Activated CD8-positive, alpha-beta memory T cell treated with anti-CD3 and anti-CD28 coated beads, Interleukin-2, amount 50 U/mL, for 1 hour (primary cell): ENCODE results near the gene ZSCAN10.

Experiments used
- DNase-seq: peaks from one replicate; pipeline ENCODE4 v3.0.0-alpha.2; 2020; ENCODE audit errors: extremely low read depth

Gene ZSCAN10

DNA sequence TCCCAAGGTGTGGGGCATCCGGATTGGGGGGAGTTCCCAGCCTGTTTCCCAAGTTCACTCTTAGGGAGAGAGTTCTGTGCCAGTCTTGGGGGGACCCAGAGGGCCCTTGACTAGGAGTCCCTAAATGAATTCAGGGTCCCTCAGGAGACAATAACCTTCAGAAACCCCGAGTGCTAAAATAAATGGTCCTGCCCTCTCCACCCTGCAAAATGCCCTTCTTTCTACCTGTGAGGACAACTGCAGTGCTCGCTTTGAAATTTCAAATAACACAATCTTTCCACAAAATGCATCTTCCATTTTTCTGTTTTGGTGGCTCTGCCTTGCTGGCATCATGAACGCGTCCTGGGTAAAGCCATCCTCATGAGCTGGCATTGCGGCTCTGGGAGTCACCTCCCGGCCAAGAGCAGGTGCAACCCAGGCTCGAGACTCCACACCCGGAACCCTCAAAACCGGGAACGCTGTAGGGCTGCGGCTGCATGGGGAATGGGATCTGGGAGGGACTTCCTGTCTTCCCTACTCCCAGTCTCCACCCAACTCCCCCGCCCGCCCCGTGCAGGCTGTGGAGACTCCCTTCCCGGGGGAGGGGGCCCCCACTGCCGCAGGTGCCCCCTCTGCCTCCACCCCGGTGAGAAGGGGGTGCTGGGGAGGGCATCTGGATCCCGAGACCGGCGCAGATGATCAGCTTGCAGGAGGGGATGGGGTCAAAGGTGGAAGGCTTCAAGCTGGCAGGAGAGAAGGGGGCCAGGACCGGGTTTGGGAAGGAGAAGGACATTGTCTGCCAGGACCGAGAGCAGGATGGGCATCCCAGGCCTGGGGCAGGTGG is 13.2 kb upstream of the ZSCAN10 start, which contains the start of gene ZNF205:
Gene ZNF205, plus strand, starts transcription at position 529 of the 823 bp plus-strand sequence. CDS start 845 bp downstream, outside the sequence.
- DNase-seq, result no peak

DNA sequence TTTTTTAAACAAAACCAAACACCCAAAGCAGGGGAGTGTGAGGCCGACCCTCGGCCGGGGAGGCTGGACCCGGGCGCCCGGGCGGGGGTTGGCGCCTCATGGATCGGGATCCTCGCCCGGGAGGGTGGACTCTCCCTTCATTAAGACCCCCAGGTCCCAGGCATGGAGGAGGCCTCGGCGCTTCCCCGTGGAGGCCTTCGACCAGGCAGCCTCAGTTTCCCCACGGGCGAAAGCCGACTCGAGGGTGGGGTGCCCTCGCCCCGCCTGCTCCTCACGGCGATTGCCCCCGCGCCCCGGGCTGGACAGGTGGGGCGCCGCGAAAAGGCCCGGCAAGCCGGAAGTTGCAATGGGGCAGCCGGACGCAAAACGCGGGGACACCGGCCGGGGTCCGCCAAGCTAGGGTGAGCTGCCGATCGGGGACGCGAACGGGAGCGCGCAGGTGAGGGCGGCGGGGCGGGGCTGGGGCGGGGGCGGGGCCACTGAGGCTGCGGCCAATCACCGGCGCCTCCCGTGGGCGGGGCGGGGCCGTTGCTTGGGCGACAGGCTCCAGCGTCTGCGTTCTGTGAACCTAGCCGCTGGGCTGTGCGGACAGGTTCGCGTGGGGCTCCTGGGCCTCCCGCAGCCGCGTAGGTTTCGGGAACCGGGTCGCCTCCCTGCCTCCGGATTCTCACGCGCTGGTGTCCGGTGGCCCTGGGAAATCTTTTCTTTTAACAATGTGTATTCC is 7.3 kb upstream of the ZSCAN10 start:
- DNase-seq, result peak; percentile 71

DNA sequence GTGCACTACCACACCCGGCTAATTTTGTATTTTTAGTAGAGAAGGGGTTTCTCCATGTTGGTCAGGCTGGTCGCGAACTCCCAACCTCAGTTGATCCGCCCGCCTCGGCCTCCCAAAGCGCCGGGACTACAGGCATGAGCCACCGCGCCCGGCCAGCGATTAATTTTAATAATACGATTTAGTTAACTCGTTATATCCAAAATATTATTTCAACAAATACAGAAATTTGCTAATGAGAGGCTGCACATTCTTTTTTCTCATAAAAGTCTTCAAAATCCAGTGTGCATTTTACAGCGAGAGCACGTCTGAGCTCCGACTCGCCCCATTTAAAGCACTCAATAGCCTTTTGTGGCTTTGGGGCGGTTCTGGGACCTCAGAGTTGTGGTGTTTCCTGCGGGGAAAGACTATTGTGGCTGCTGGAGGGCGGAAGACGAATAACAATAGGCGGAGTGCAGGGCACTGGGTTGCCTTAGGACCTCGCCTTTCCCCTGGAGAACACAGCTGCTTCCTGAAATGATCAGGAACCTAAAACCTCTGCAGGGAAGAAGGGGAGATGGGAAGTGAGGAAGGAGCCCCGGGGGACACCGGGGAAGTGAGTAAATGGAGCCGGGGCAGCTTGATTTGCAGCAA is 2.9 kb upstream of the ZSCAN10 start:
- no peak for DNase-seq

DNA sequence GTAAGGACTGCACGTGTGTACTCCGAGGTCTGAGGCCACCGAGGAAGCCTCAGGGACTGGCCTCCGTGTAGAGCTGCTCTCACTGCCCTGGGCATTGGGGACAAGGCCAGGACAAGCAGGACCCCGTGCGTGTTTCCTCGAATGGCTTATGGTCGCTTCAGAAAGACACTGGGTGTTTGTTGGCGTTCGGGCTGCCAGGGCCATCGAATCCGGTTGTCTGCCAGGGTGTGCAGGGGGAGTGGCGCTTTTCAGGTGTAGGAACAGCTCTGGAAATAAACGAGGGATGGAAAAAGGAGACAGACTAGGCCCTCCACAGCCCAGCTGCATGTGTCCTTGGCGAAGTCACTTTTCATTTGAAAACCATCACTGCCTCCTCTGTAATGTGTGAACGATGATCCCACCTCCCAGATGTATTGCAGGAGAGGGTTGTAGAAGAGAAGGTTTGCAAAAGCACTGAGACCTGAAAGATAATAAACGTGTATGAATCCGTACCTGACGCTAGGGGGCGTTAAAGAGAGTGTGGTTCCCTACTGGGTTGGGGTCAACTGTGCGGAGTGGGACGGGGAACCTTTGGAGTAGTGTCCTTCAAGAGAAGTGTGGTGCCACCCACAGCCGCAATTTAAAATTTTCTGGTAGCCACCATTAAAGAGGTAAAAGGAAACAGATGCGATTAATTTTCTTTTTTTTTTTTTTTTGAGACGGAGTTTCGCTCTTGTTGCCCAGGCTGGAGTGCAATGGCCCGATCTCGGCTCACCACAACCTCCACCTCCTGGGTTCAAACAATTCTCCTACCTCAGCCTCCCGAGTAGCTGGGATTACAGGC is 2.1 kb upstream of the ZSCAN10 start:
- DNase-seq, result no peak

DNA sequence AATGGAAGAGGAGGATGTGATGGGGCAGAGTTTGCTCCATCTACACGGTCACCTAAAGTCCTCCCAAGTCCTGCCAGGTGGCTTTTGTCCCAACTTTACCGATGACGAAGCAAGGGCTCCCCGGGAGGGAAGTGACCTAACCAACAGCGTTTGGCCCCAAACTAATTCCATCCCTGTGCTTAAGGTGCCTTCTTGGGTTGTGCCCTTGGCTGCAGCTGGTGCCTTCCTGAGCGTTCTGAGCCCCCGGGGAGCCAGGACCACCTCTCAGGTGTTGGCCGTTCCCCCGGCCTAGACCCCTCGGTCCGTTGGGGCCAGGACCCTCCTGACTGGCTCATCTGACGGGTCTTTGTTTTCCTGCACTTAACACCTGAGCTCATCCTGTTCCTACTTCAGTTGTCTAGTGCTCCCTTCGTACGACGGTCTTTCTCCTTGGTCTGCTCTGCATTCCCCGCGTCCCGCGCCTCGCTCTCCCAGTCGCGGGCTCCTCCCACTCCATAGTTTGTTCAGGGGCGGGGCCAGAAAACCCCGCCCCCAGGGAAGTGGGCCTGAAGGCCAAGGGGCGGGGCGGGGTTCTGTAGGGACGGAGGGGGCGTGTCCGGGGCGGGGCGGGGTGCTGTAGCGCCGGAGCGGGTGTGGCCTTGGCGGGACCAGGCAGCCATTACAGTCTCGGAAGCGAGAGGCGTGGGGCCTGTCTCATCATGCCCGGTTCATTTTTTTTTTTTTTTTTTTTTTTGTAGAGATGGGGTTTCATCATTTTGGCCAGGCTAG is 822 bp upstream of the ZSCAN10 start:
- DNase-seq, result peak; percentile 69

DNA sequence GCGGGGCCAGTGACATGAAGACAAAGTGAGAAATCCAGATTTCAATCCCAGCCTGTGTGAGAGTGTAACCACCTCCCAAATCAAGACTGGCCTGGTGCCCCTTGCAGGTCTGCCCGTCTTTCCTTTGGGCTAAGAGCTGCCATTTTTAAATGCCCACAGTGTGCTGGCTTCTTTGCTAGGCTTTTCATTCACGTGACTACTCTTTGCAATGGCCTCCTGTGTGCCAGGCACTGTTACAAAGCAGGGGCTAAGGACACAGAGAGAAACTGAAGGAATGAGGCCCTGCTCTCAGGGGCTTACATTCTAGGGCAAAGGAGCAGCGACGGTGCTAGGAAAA is 269 bp upstream of the ZSCAN10 start:
- no peak for DNase-seq

DNA sequence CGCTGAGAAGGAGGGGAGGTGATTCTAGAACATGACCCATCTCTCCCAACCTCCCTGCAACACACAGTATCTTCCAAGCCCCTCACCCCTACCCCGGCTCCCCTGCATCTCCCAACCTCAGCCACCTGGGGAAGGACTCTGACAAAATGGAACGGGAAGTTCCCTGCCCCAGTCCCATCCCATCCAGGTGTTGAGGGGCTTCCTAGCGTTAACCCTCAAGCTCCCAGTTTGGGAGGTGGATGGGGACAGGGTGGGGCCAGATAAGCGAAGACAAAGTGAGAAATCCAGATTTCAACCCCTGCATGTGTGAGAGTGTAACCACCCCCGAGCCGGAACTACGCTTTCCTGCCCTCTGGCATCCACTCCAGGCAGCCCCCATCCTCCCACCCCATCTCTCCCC is 1.8 kb downstream of the ZSCAN10 start:
- DNase-seq, result no peak

DNA sequence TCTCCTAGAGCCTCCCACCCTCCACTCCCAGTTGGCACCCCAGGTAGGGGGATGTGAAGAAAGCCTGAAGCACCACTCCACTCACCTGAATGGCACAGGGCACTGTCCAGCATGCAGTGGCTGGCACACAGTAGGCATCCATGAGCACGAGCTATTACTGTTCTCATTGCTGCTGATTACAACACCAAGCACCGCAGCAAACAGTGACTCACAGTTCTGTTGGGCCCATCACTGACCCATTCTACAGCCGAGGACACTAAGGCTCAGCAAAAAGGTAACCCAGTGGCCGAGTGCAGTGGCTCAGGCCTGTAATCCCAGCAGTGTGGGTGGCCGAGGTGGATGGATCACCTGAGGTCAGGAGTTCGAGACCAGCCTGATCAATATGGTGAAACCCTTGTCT is 2.7 kb downstream of the ZSCAN10 start:
- DNase-seq, result no peak

DNA sequence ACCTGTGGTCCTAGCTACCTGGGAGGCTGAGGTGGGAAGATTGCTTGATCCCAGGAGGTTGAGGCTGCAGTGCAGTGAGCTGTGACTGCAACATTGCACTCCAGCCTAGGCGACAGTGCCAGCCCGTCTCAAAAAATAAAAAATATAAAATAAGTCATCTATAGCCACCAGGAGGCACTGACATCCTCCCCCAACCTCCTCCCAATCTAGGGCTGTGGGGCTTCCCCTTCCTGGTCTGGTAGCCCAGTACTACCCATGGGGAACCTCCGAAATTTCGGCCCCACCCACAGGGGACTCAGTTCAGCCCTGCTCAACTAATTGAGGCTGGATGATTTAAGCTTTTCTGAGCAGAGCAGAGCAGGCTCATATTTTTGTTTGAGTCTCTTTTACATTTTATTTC is 3.2 kb downstream of the ZSCAN10 start:
- DNase-seq, result no peak

DNA sequence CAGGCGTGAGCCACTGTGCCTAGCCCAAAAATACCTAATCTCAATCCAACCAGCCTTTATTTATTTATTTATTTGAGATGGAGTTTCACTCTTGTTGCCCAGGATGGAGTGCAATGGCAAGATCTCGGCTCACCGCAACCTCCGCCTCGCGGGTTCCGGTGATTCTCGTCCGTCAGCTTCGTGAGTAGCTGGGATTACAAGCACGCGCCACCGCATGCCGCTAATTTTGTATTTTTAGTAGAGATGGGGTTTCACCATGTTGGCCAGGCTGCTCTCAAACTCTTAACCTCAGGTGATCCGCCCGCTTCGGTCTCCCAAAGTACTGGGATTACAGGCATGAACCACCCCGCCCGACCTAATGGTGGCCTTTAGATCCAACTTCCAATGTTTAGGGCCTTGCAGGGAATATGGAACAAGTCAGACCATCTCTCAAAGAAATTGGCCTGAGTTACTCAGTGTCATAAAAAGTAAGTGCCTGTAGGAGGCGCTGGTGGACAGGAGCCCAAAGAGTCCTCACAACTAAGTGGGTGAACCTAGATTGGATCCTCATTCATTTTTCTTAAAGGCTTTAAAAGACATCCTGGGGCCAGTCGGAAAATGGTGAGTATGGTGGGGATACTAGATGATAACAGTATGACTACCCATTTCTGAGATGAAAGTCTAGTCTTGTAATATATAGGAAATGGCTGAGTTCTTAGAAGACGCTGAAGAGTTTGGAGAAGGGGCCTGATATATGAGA is 4.6 kb downstream of the ZSCAN10 start:
- no peak for DNase-seq

DNA sequence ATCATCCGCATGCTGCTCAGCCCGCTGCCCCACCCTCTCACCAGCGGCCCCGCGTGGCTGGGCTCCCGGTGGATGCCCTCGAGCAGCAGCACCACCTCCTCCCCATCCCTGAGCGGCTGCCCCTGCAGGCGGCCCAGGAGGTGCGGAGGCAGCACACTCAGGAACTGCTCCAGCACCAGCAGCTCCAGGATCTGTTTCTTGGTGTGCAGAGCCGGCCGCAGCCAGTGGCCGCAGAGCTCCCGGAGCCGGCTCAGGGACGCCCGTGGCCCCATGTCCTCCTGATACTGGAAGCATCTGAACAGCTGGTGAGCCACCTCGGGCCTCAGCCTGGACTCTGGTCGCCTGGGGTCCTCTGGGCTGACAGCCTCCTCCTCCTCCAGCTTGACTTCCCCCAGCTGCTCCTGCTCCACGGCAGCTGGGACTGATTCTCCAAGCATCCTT is 6.6 kb downstream of the ZSCAN10 start:
- DNase-seq, result no peak

DNA sequence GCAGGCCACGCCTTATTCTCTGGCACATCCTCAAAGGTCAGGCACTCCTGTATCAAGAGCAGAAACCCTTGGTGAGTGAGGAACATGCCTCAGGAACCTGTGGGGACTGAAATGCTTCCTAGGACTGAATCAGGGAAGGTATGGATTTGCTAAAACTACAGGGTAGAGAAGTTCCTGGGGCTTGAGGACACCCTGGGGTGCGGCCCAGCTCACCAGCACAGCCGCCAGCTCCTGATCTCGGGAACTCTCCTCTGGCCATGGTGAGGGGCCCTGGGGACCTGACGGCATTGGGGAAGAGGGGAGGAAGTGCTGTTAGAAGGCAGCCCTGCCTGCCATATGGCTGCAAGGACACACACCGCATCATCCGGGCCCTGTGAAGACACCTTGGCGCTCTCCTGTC is 7.5 kb downstream of the ZSCAN10 start:
- no peak for DNase-seq

DNA sequence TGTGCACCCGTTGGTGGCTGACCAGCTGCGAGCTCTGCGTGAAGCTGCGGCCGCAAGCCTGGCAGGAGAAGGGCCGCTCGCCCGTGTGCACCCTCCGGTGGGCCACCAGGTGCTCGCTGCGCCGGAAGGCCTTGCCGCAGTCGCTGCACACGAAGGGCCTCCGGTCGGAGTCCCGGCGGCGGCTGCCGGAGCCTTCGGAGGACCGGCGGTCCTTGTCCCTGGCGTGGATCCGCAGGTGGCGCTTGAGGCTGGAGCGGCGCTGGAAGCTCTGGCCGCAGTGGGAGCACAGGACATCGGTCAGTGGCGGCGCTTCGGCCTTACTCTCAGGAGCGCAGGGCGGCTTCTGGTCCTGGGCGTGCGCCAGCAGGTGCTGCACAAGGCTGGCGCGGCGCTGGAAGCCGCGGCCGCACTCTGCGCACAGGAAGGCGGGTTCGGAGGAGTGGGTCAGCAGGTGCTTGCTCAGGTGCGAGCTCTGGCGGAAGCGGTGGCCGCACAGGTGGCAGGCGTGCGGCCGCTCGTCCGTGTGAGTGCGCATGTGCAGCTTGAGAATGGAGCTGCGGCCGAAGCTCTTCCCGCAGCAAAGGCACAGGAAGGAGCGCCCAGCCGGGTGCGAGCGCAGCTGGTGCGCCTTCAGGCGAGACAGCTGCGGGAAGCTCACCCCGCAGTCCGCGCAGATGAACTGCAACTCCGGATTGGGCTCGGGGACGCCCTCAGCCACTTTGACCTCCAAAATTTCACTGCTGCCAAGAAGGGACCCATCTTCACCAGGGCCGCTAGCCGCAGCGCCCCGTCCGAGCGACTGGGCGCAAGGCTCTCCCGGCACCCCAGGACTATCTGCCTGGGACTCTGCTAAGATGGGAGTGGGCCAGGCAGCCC is 9.1 kb downstream of the ZSCAN10 start:
- no peak for DNase-seq

DNA sequence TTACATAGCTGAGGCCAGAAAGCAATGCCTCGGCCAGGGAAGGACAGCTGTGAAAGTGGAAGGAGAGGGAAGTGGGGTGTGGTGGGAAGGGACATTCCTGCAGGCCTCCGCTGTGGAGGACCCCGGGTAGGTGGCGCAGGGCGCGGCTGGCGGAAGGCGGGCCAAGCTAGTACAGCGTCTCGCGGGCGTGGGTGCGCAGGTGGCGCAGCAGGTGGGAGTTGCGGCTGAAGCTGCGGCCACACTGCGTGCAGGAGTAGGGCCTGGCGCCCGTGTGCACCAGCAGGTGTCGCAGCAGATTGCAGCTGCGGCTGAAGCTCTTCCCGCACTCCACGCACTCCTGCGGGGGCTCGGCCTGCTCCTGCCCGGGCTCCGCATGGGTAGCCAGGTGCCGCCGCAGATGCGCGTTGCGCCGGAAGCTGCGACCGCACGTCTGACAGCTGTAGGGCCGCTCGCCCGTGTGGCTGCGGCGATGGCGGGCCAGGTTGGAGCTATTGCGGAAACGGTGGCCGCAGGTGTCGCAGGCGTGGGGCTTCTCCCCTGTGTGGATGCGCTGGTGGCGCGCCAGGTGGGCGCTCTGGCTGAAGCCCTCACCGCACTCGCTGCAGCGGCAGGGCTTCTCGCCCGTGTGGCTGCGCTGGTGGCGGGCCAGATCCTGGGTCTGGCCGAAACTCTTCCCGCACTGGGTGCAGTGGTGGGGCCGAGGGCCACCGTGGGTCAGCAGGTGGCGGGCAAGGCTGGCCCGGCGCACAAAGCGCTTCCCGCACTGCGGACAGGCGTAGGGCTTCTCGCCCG is 10.0 kb downstream of the ZSCAN10 start:
- DNase-seq, result no peak

DNA sequence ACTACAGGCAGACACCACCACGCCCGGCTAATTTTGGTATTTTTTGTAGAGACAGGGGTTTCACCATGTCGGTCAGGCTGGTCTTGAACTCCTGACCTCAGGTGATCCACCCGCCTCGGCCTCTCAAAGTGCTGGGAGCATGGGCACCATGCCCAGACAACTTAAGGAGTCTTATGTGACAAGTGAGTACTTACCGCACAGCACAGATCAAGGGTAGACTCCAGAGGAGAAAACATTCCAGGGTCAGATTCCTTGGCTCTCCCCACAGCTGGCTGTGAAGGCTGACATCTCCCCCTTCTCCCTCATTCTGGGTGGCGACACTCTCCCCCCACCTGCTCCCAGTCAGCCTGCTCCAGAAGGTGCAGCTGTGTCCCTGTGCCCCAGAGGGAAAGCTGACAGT is 10.6 kb downstream of the ZSCAN10 start:
- no peak for DNase-seq

DNA sequence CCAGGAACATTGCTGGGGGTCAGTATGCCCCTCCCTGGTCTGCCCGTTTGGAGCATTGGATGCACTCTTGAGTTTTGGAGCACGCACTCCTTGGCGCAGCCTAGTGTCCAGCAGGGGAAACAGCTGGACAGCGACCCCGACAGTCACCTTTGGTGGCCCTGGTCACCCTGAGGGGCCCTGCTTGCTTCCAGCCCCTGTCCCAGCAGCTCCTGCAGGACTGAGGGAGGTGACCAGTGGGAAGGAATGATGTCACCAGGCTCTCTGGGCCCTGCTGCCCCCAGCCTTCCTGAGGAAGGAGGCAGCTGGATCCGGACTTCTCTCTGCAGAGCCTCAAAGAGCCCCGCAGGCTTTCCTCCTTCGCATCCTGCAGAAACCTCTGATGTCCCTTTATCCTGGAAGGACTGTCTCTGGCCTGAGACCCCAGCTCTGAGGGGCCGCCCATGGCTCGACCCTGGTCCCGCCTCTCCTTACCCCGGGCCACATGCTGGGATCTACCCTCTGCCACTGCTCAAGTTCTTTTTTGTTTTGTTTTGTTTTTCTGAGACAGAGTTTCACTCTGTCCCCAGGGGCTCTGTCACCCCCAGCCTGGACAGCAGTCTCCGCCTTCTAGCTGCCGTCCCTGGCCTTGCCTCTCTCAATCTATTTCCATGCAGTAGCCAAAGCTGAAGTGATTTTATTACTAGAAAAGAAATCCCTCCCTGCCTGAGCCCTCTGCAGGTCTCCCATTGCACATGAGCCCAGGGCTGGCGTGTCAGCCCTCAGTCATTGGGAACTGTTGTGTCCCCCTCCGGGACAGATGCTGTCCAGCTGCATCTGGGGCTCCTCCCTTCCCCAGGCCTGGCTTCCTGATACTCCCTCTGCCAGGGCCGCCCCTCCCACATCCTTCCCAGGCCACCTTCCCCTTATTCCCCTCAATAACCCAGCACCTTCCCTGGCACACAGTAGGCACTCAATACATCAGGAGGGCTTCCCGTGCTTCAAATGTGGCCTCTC is 11.6 kb downstream of the ZSCAN10 start:
- no peak for DNase-seq

DNA sequence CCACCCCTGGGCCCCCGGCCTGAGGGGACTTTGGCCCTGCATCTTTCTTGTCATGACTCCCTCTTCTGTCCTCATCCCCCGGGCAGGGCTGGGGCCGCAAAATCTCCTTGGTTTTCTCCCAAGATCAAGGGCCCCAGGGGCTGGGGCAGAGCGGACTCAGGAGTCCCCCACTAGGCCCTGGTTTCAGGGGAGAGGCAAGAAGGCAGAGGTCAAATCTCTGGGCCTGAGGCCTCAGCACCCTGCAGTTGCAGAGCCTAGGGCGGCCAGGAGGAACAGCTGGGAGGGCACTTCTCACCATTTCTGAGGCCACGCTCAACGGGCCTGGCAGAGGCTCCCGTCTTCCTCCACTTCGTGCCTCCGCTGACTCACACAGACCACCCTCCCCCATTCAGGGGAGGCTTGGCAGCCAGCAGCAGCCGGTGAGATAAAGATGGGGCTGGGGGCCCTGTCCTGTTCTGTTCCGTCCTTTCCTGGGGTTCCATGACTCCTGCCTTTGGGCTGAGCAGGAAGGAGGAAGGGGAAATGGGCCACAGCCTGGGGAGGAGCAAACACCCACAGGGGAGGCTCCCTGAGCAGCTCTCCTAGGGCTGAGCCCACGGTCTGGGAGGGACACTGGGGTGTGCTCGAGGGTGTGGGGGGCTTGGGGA is 12.4 kb downstream of the ZSCAN10 start:
- DNase-seq, result no peak
